Spleen (tissue), 7 donors: ENCODE measurements around the gene AGBL1.

Experiments
- POLR2AphosphoS5 ChIP-seq, 3 donors: sonication (generic); formaldehyde crosslinking; IDR thresholded peaks; one replicate each; pipeline ENCODE4 v1.5.1; 2017; ENCODE audit warnings: antibody characterized with exemption in 3 of 3
- TF ChIP-seq, protein P1 (sequence below), 11 experiments: fragments of 200-600 bp in 7 of 11; fragments of 450-650 bp in 4 of 11; sonication (generic) in 4 of 11; IDR thresholded peaks in 8 of 11; conservative IDR thresholded peaks in 3 of 11; 1 replicate in 7 of 11; 2 replicates in 4 of 11; pipeline versions ENCODE4 v1.4.0 to v1.8.0; 2016 to 2021; ENCODE audit warnings: antibody characterized with exemption in 11 of 11, inconsistent platforms in 4 of 11, mild to moderate bottlenecking in 1 of 11
- donor health status: DM: no; HTN: no; CAD: no; lungs with moderate emphysema.
- donor health status: DM: no; HTN: no; CAD: no.
- donor health status: DM: no; HTN: no; CAD: no.

DNA sequence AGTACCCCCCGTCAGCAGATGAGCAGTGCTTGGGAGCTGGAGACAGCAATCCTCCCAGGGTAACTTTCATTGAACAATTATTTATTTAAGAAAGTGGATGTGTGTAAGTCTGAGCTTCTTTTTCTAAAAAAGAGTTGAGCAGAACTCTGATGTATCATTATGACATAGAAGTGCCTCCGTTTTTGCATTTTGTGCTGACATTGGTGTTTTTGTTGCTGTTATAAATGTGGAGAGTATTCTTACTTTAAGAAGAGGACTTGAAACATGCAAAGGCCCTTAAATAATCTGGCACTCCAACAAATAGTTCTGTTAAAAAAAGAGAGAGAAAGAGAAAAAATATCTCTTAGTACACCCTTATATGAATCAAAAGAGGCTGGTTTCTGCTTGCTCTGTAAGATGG, 217.1 kb downstream of the AGBL1 start:
- no peak for TF ChIP-seq POLR2AphosphoS5 (IDR thresholded peaks at IDR 0.05)
- TF ChIP-seq, protein P1, sequence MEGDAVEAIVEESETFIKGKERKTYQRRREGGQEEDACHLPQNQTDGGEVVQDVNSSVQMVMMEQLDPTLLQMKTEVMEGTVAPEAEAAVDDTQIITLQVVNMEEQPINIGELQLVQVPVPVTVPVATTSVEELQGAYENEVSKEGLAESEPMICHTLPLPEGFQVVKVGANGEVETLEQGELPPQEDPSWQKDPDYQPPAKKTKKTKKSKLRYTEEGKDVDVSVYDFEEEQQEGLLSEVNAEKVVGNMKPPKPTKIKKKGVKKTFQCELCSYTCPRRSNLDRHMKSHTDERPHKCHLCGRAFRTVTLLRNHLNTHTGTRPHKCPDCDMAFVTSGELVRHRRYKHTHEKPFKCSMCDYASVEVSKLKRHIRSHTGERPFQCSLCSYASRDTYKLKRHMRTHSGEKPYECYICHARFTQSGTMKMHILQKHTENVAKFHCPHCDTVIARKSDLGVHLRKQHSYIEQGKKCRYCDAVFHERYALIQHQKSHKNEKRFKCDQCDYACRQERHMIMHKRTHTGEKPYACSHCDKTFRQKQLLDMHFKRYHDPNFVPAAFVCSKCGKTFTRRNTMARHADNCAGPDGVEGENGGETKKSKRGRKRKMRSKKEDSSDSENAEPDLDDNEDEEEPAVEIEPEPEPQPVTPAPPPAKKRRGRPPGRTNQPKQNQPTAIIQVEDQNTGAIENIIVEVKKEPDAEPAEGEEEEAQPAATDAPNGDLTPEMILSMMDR (IDR thresholded peaks at IDR 0.05 in 8 of 11, conservative IDR thresholded peaks at IDR 0.05 in 3 of 11): no peak
